Neural cell (in vitro differentiated cells): ENCODE measurements around the gene HOXB5. TPM values are rescaled to one million over a fixed set of nuclear protein-coding genes. Genes with fewer than 3 reads are reported as not detected.

Experiments used
- H2AFZ ChIP-seq: fragments of 200-600, 300-800 bp; sonication (generic), shearing (Covaris generic); 2 replicates; pipeline ENCODE4 v1.6.0; 2014; ENCODE audit warnings: low read depth, mild to moderate bottlenecking, antibody characterized with exemption, low read length, moderate library complexity
- H3F3A ChIP-seq: fragments of 200-600 bp; shearing (Covaris generic); 2 replicates; pipeline ENCODE4 v1.6.1; 2016; ENCODE audit warnings: mild to moderate bottlenecking, moderate library complexity, mixed read lengths, antibody characterized with exemption, low read length; ENCODE audit not compliant: insufficient read depth, poor library complexity, severe bottlenecking
- H3K27ac ChIP-seq: fragments of 200-600, 300-800 bp; sonication (generic), shearing (Covaris generic); 2 replicates; pipeline ENCODE4 v1.5.1; 2014; ENCODE audit warnings: mild to moderate bottlenecking, low read length, moderate library complexity
- H3K27me3 ChIP-seq: fragments of 300-800, 200-600 bp; sonication (generic), shearing (Covaris generic); 2 replicates; pipeline ENCODE4 v1.6.0; 2014; ENCODE audit warnings: mild to moderate bottlenecking, low read depth, low read length, moderate library complexity; ENCODE audit not compliant: insufficient read depth
- H3K36me3 ChIP-seq: fragments of 300-800, 200-600 bp; sonication (generic), shearing (Covaris generic); 2 replicates; pipeline ENCODE4 v1.5.1; 2014; ENCODE audit warnings: mild to moderate bottlenecking, antibody characterized with exemption, low read length, moderate library complexity; ENCODE audit not compliant: insufficient read depth
- H3K4me2 ChIP-seq: fragments of 300-800, 200-600 bp; sonication (generic), shearing (Covaris generic); 2 replicates; pipeline ENCODE4 v1.6.0; 2014; ENCODE audit warnings: mild to moderate bottlenecking, low read length
- H3K4me3 ChIP-seq: fragments of 300-800, 200-600 bp; sonication (generic), shearing (Covaris generic); 2 replicates; pipeline ENCODE4 v1.5.1; 2014; ENCODE audit warnings: mild to moderate bottlenecking, low read length, moderate library complexity
- H3K79me2 ChIP-seq: fragments of 200-600 bp; shearing (Covaris generic); replicated peaks from 2 replicates; pipeline ENCODE4 v1.6.0; 2014; ENCODE audit warnings: mild to moderate bottlenecking, low read length, moderate library complexity; ENCODE audit not compliant: insufficient read depth
- H3K9ac ChIP-seq: fragments of 300-800, 200-600 bp; sonication (generic), shearing (Covaris generic); 2 replicates; pipeline ENCODE4 v1.6.1; 2016; ENCODE audit warnings: mild to moderate bottlenecking, low read length, mixed read lengths
- H3K9me2 ChIP-seq: fragments of 200-600 bp; shearing (Covaris generic); 2 replicates; pipeline ENCODE4 v1.6.1; 2016; ENCODE audit warnings: mild to moderate bottlenecking, low read length, mixed read lengths; ENCODE audit not compliant: insufficient read depth
- H3K9me3 ChIP-seq: fragments of 200-600, 300-800 bp; sonication (generic), shearing (Covaris generic); 2 replicates; pipeline ENCODE4 v1.6.1; 2016; ENCODE audit warnings: mild to moderate bottlenecking, mixed run types, low read length, moderate library complexity, mixed read lengths
- H4K20me1 ChIP-seq: fragments of 200-600 bp; shearing (Covaris generic); 2 replicates; pipeline ENCODE4 v1.6.1; 2016; ENCODE audit warnings: mild to moderate bottlenecking, mixed run types; ENCODE audit not compliant: insufficient read depth
- CTCF ChIP-seq: fragments of 450-650 bp; IDR thresholded peaks from 2 replicates; pipeline ENCODE4 v1.5.1; 2014; ENCODE audit warnings: antibody characterized with exemption, mild to moderate bottlenecking, moderate library complexity; ENCODE audit not compliant: poor library complexity, severe bottlenecking
- EP300 ChIP-seq: fragments of 450-650 bp; conservative IDR thresholded peaks from 2 replicates; pipeline ENCODE4 v1.6.1; 2014; ENCODE audit warnings: antibody characterized with exemption, mild to moderate bottlenecking, moderate library complexity; ENCODE audit not compliant: poor library complexity, severe bottlenecking
- EZH2 ChIP-seq: fragments of 200-600, 300-800 bp; shearing (Covaris generic), sonication (generic); IDR thresholded peaks from 2 replicates; pipeline ENCODE4 v1.6.1; 2014; ENCODE audit warnings: antibody characterized with exemption, low read length, borderline replicate concordance, mild to moderate bottlenecking; ENCODE audit not compliant: insufficient read depth, poor library complexity, severe bottlenecking
- MXI1 ChIP-seq: fragments of 450-650 bp; conservative IDR thresholded peaks from 2 replicates; pipeline ENCODE4 v1.6.1; 2014; ENCODE audit warnings: antibody characterized with exemption, mild to moderate bottlenecking; ENCODE audit not compliant: poor library complexity, severe bottlenecking
- POLR2AphosphoS5 ChIP-seq: IDR thresholded peaks from 2 replicates; pipeline ENCODE4 v1.6.1; 2012
- RAD21 ChIP-seq: fragments of 450-650 bp; conservative IDR thresholded peaks from 2 replicates; pipeline ENCODE4 v1.6.1; 2014; ENCODE audit warnings: antibody characterized with exemption, mild to moderate bottlenecking, moderate library complexity
- REST ChIP-seq: IDR thresholded peaks from 2 replicates; pipeline ENCODE4 v1.6.1; 2012; ENCODE audit warnings: borderline replicate concordance
- SMC3 ChIP-seq: fragments of 450-650 bp; conservative IDR thresholded peaks from 2 replicates; pipeline ENCODE4 v1.6.1; 2014; ENCODE audit warnings: antibody characterized with exemption, mild to moderate bottlenecking, moderate library complexity; ENCODE audit not compliant: poor library complexity
- TAF1 ChIP-seq: IDR thresholded peaks from 2 replicates; pipeline ENCODE4 v1.6.1; 2012; ENCODE audit warnings: low read depth
- polyA plus RNA-seq: library from polyadenylated mRNA; depleted of rRNA; stranded (reverse); fragments of >200 nt; gene quantifications from 2 replicates; pipeline ENCODE4 v1.2.3, GENCODE V29; 2014

Gene HOXB5
- polyA plus RNA-seq, 1 donor from 2014 or later, result not detected

- Histone ChIP-seq H3K9ac (no peak overlapping the region), H3K4me3 (no peak overlapping the region), H2AFZ (no peak overlapping the region), H4K20me1 (no peaks in the 10 kb centered on the region), H3K27me3 (peaks cover 100% of the 10 kb centered on the region), H3F3A (no peaks in the 10 kb centered on the region), H3K79me2 (no peaks in the 10 kb centered on the region), H3K4me2 (no peak overlapping the region), H3K27ac (no peak overlapping the region), H3K9me3 (peaks cover 8% of the 10 kb centered on the region), H3K36me3 (no peaks in the 10 kb centered on the region), H3K9me2 (no peaks in the 10 kb centered on the region)
- no peak for TF ChIP-seq EP300
- TF ChIP-seq EZH2, result no peak
- TF ChIP-seq RAD21, result no peak
- no peak for TF ChIP-seq REST
- no peak for TF ChIP-seq TAF1
- TF ChIP-seq CTCF, result no peak
- no peak for TF ChIP-seq MXI1
- TF ChIP-seq SMC3, result no peak
- TF ChIP-seq POLR2AphosphoS5, result no peak
These were observed 7.0 kb downstream of the HOXB5 start for GRCh38 chr17:48586355-48587258.

- H3K36me3 ChIP-seq, result no peaks in the 10 kb centered on the region
- H3K4me3 ChIP-seq, result no peak overlapping the region
- peaks cover 8% of the 10 kb centered on the region for H3K9me3 ChIP-seq
- H3F3A ChIP-seq, result no peaks in the 10 kb centered on the region
- H3K4me2 ChIP-seq, result no peak overlapping the region
- no peaks in the 10 kb centered on the region for H4K20me1 ChIP-seq
- H3K9ac ChIP-seq, result no peak overlapping the region
- H3K27me3 ChIP-seq, result peaks cover 100% of the 10 kb centered on the region
- H3K79me2 ChIP-seq, result no peaks in the 10 kb centered on the region
- no peak overlapping the region for H3K27ac ChIP-seq
- H3K9me2 ChIP-seq, result no peaks in the 10 kb centered on the region
- TF ChIP-seq CTCF (no peak), POLR2AphosphoS5 (no peak), SMC3 (no peak), TAF1 (no peak), RAD21 (no peak), MXI1 (no peak)
- H2AFZ ChIP-seq, result no peak overlapping the region
These were observed 9.3 kb downstream of the HOXB5 start for GRCh38 chr17:48584223-48584741.
